ENCODE results near the gene APH1B.

GRCh38 chr15:63337046-63337445, 59.6 kb downstream of the APH1B start:
- TF ChIP-seq CTCF (conservative IDR thresholded peaks at IDR 0.05; ENCODE audit: low read depth, low read length) (no peak), RAD21 (IDR thresholded peaks at IDR 0.05; ENCODE audit: low read length) (no peak), POLR2A (IDR thresholded peaks at IDR 0.05; ENCODE audit: low read depth, low read length) (no peak), MAFK (IDR thresholded peaks at IDR 0.05; ENCODE audit: low read depth, low read length) (no peak), CHD1 (IDR thresholded peaks at IDR 0.05; ENCODE audit: low read depth, low read length) (no peak), MXI1 (IDR thresholded peaks at IDR 0.05; ENCODE audit: borderline replicate concordance, low read depth, low read length) (no peak), RCOR1 (IDR thresholded peaks at IDR 0.05; ENCODE audit: insufficient replicate concordance, low read length) (no peak), USF2 (IDR thresholded peaks at IDR 0.05; ENCODE audit: low read depth, low read length) (no peak), CEBPB (IDR thresholded peaks at IDR 0.05; ENCODE audit: low read depth, low read length) (no peak), NFE2L2 (IDR thresholded peaks at IDR 0.05; ENCODE audit: low read depth, low read length) (no peak), FOS (IDR thresholded peaks at IDR 0.05; ENCODE audit: low read depth, low read length) (no peak)

All from IMR-90 (cell line).